Tibial nerve (tissue), 4 donors: Measurements from ENCODE around the gene GALNT18. TPM values are rescaled to one million over a fixed set of nuclear protein-coding genes. Genes with fewer than 3 reads are reported as not detected.
A peak's percentile ranks its signal among the peaks of the same experiment; 100 is the strongest.

Source experiments
- DNase-seq, 2 donors: peaks; one replicate each; pipeline ENCODE4 v3.0.0-alpha.2; 2019; ENCODE audit warnings: low spot score in 2 of 2
- H3K27ac ChIP-seq, 4 donors: fragments of 200-600 bp; sonication (generic) in 3 of 4; one replicate each; pipeline ENCODE4 v1.5.1; 2017 to 2019; ENCODE audit warnings: mild to moderate bottlenecking in 1 of 4
- H3K27me3 ChIP-seq, 2 donors: fragments of 200-600 bp; sonication (generic) in 1 of 2; one replicate each; pipeline versions ENCODE4 v1.5.1 to v1.6.0; 2017 to 2019
- H3K36me3 ChIP-seq, 3 donors: fragments of 200-600 bp; sonication (generic); one replicate each; pipeline ENCODE4 v1.5.1; 2018 to 2019
- H3K4me1 ChIP-seq, 4 donors: fragments of 200-600 bp; sonication (generic) in 3 of 4; one replicate each; pipeline ENCODE4 v1.5.1; 2017 to 2019
- H3K4me3 ChIP-seq, 4 donors: fragments of 200-600 bp; sonication (generic) in 3 of 4; one replicate each; pipeline ENCODE4 v1.5.1; 2017 to 2019; ENCODE audit warnings: mild to moderate bottlenecking in 1 of 4, moderate library complexity in 1 of 4
- H3K9me3 ChIP-seq, 4 donors: fragments of 200-600 bp; sonication (generic) in 3 of 4; one replicate each; pipeline ENCODE4 v1.5.1; 2017 to 2019
- CTCF ChIP-seq, 5 experiments: fragments of 200-600 bp in 3 of 5; fragments of 450-650 bp in 2 of 5; sonication (generic) in 3 of 5; IDR thresholded peaks; one replicate each; pipeline ENCODE4 v1.5.1; 2016 to 2019; ENCODE audit warnings: antibody characterized with exemption in 5 of 5, mild to moderate bottlenecking in 3 of 5, moderate library complexity in 2 of 5
- EP300 ChIP-seq, 2 donors: sonication (generic); formaldehyde crosslinking; IDR thresholded peaks; one replicate each; pipeline ENCODE4 v1.6.1; 2017; ENCODE audit warnings: antibody characterized with exemption in 2 of 2, mild to moderate bottlenecking in 1 of 2
- POLR2A ChIP-seq, 2 donors: fragments of 450-650 bp; IDR thresholded peaks; one replicate each; pipeline ENCODE4 v1.6.1; 2017; ENCODE audit warnings: antibody characterized with exemption in 2 of 2, mild to moderate bottlenecking in 2 of 2, moderate library complexity in 2 of 2
- WGBS, 2 donors: methylation state at CpG; one replicate each; pipeline ENCODE4 v1.1.5; 2018; 5-methylcytosine and 5-hydroxymethylcytosine counted together
- total RNA-seq, 4 donors: library from RNA; depleted of rRNA; stranded (reverse); fragments of >200 nt; gene quantifications; one replicate each; pipeline ENCODE4 v1.1.0, GENCODE V29; 2016

GALNT18 gene
- total RNA-seq, 4 donors from 2014 or later: 11.3 to 32.4 (median 23.9) TPM

DNA sequence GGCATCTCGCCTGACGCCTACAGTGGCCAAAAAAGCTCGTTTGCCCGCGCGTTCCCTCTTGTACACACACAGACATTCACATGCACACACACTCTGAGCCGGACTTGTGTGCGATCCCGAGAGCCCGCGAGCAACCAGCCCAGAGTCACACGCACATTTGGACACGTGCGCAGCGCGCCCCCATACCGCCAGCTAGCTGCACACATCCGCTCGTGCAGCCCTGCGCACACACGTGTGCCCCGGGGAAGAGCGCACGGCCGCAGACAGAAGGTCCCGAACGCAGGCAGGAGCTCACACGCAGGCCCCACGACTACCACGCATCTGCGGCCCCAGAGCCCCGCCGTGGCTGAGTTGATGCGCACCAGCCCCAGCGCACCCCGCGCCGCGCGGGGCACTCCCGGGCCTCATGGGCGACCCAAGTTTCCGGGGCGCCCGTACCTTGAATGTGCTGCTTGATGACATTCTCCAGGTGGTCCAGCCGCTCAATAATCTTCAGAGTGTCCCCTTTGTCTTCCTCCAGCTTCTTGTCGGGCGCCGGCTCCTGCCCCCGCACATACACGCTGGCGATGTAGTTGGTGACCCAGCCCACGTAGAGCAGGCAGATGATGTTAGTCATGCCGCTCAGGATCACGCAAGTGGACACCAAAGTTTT, 758 bp downstream of the GALNT18 start:
- 0% methylated on average over 39 to 52 of the region's 55 CpGs for WGBS, 2 donors
- peaks cover 0 to 57% (median 11%) of the 10 kb centered on the region in 4 donors for H3K4me1 ChIP-seq
- H3K27ac ChIP-seq: peak overlapping the region; percentile 1 to 76 (median 46)

DNA sequence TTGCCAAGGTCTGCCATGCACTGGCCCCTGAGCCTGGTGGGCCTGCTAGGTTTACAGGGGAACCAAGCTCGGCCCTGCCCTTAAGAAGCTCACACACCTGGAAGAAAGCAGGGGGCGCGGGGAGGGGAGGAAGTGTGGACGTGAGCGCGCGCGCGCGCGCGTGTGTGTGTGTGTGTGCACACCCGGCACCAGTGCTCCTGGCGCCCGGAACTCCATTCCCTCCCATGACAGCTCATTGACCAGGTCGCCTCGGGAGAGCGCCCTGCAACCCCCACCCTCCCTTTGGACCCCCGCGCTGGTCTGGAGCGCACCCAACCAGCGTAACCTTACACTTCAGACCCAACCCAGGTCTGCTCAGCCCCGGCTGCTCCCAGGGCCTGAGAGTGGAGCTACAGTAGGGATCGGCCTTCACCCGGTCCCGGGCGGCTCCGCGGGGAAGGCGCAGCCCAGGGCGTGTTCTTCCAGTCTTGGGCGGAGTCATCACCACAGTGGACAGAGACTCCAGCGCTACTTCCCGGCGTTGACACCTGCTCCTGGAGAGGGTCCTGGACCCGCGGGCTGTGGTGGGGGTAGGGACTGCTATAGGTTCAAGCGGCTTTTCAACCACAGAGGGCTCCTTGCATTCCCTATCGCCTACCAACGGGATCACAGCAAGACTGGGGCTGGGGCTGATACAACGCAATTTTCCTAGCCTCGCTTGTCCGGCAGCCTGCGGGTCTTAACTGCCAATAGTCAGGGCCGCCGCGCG, 1.5 kb downstream of the GALNT18 start:
- 11 to 12% methylated on average over 8 to 33 of the region's 48 CpGs for WGBS, 2 donors

More for the DNA sequence above, 758 bp downstream of the GALNT18 start:
- TF ChIP-seq EP300 (IDR thresholded peaks at IDR 0.05) (peak in 1 of 2 donors; percentile 15), POLR2A (IDR thresholded peaks at IDR 0.05) (no peak), CTCF (IDR thresholded peaks at IDR 0.05) (peak in 2 of 5 experiments; percentile 25 to 26)
- H3K4me3 ChIP-seq: peak overlapping the region; percentile 53 to 70 (median 60)
- peaks cover 0 to 3% of the 10 kb centered on the region in 2 donors for H3K27me3 ChIP-seq
- no peaks in the 10 kb centered on the region for H3K36me3 ChIP-seq
- no peak for DNase-seq
- H3K9me3 ChIP-seq: no peaks in the 10 kb centered on the region

DNA sequence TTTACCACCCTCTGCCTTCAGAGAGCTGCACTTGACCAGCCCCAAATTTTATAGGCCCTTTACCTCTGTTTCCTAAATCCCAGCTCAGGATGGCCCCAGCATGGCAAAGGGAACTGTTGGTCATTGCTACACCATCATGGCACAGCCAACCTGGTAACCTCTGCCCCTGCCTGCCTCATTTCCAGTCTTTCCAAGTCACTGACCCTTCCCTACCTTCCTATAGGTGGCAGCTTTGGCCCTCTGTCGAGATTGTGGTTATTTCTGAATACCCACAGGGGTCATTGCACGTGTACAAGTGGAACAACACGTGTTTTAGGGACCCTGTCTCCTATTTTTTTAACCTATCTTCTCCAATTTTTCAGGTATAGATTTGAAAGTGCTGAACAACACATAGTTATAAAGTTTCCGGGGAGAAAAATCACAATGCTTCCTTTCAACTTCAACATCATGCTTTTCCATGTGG, 2.8 kb downstream of the GALNT18 start:
- Histone ChIP-seq H3K4me1 (peaks cover 0 to 67% (median 11%) of the 10 kb centered on the region in 4 donors), H3K9me3 (no peaks in the 10 kb centered on the region), H3K36me3 (no peaks in the 10 kb centered on the region), H3K27ac (no peak overlapping the region), H3K27me3 (peaks cover 0 to 3% of the 10 kb centered on the region in 2 donors), H3K4me3 (peak overlapping the region in 1 of 4 donors; percentile 70)
- DNase-seq: no peak
- WGBS, 2 donors: 55 to 65% methylated on average over 4 of the region's 4 CpGs
- TF ChIP-seq EP300 (IDR thresholded peaks at IDR 0.05) (no peak), CTCF (IDR thresholded peaks at IDR 0.05) (peak in 1 of 5 experiments; percentile 11), POLR2A (IDR thresholded peaks at IDR 0.05) (no peak)

More for the DNA sequence above, 1.5 kb downstream of the GALNT18 start:
- H3K36me3 ChIP-seq: no peaks in the 10 kb centered on the region
- DNase-seq: no peak
- no peak for TF ChIP-seq CTCF (IDR thresholded peaks at IDR 0.05)
- TF ChIP-seq POLR2A (IDR thresholded peaks at IDR 0.05): no peak
- no peak for TF ChIP-seq EP300 (IDR thresholded peaks at IDR 0.05)
- peaks cover 0 to 3% of the 10 kb centered on the region in 2 donors for H3K27me3 ChIP-seq
- peak overlapping the region; percentile 53 to 70 (median 60) for H3K4me3 ChIP-seq
- H3K9me3 ChIP-seq: no peaks in the 10 kb centered on the region
- peak overlapping the region in 1 of 4 donors; percentile 76 for H3K27ac ChIP-seq
- H3K4me1 ChIP-seq: peaks cover 0 to 59% (median 11%) of the 10 kb centered on the region in 4 donors

DNA sequence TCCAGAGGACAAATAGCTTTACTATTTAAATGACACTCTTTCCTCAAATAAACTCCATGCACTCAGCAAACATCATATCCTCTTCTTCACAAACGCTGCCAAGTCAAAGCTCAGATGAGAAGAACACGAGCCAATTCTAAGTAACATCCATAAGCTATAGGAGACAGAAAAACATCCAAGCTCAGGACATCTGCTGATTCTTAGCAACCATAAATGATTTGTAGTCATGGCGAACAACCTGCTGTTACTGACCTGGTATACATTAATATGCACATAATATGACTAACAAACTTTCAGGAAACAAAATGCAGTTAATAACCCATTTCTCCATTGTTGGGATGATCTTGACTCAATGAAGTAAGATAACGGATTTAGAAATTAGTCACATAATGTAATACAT, 6.7 kb downstream of the GALNT18 start:
- H3K4me3 ChIP-seq: no peak overlapping the region
- H3K27ac ChIP-seq: no peak overlapping the region
- H3K27me3 ChIP-seq: no peaks in the 10 kb centered on the region
- H3K9me3 ChIP-seq: no peaks in the 10 kb centered on the region
- peaks cover 0 to 39% (median 2%) of the 10 kb centered on the region in 4 donors for H3K4me1 ChIP-seq
- 64 to 71% methylated on average over 4 of the region's 4 CpGs for WGBS, 2 donors
- no peaks in the 10 kb centered on the region for H3K36me3 ChIP-seq
- DNase-seq: no peak
- TF ChIP-seq POLR2A (IDR thresholded peaks at IDR 0.05) (no peak), EP300 (IDR thresholded peaks at IDR 0.05) (no peak), CTCF (IDR thresholded peaks at IDR 0.05) (no peak)

DNA sequence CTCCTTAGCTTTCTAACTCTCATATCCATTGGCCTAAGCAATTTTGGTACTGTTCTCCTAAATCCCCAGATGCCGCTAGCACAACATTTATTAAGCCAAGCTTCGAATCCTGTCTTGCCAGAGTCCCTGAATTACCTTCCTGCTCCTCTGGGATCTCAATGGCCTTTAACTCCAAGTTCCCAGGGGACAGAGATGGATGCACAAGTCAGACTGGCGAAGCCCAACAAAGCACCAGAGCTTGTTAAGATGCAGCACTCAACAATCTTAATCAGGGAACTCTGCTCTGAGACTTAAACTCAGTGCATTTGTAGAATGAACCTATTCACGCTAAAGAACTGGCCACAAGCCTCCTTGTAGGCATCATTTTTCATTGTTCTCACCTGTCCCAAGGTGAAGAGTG, 9.4 kb downstream of the GALNT18 start:
- Histone ChIP-seq H3K4me3 (no peak overlapping the region), H3K27ac (no peak overlapping the region), H3K9me3 (no peaks in the 10 kb centered on the region), H3K27me3 (no peaks in the 10 kb centered on the region), H3K36me3 (no peaks in the 10 kb centered on the region), H3K4me1 (peaks cover 0 to 31% (median 0%) of the 10 kb centered on the region in 4 donors)
- no peak for DNase-seq
- WGBS, 2 donors: 90 to 91% methylated on average over 4 of the region's 4 CpGs
- no peak for TF ChIP-seq POLR2A (IDR thresholded peaks at IDR 0.05)
- TF ChIP-seq EP300 (IDR thresholded peaks at IDR 0.05): no peak
- TF ChIP-seq CTCF (IDR thresholded peaks at IDR 0.05): no peak
